ENCODE measurements around the gene ACVRL1.

The ACVRL1 gene

DNA sequence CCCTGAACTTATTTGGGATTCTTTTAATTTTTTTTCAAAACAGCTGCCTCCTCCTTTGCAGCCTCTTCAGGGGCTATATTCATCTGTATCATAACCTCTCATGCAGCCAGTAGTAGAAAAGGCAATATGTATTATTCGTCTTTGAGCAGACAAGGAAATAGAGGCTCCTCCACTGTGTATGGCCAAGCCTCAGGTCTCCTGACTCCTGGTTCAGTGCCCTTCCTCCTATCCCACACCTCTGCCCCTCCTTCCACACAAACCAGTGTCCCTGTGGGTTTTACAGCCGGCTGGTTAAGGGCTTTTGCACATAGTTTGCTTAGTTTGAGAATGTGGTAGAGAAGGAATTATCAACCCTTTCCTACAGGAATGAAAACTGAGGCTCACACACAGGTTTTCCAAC, 8.8 kb upstream of the ACVRL1 start:
- no peak for DNase-seq (ENCODE audit: low read depth in 2 of 2)

DNA sequence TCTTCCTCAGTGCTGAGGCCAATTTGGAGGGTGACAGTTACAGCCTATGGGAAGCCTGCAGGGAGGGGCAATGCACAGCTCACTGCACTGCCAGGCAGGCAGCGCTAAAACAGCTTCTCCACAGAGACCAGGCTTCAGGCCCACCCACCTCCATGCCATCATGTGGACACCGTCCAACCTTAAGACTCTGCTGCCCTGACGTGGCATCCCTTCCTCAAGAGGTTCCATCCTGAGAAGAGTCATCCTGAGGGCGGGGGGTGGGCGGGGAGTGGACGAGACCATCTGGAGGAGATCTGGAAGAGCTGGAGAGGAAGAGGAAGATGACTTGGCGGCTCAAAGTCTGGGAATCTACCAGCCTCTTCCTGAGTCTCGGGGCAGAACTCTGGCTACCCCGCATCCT, 8.4 kb upstream of the ACVRL1 start:
- no peak for DNase-seq (ENCODE audit: low read depth in 2 of 2)

GRCh38 chr12:51900323-51900889, 6.9 kb upstream of the ACVRL1 start:
- no peak for DNase-seq (ENCODE audit: low read depth in 2 of 2)

DNA sequence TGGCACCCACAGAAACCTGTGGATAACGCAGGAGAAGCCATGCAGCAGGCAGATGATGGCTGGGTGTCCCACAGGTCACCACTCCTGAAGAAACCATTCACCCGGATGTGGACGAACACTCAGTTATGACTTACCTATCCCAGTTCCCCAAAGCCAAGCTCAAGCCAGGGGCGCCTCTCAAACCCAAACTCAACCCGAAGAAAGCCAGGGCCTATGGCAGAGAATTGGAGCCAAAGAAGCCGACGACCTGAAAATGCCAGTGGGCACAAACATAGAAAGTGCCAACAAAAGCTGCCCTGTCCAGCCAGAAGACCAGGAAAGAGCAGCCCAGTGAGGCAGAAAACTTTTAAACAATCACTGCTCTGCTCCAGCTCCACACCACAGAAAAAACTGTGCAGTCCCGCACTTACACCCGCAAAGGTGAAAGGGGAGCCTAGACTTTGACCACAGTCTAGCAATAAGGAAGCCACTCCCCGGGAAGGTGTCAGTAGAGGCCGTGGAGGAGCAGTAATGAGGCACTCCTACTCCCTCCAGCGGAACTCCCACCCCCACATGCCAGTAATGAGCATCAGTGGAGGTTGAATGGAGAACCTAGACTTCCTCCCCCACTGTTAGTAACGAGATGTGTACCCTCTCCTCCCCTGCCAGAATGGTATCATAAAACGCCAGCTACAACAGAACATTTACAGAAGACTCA, 6.0 kb upstream of the ACVRL1 start:
- no peak for DNase-seq (ENCODE audit: low read depth in 2 of 2)

GRCh38 chr12:51901881-51902280, 5.4 kb upstream of the ACVRL1 start:
- DNase-seq (ENCODE audit: low read depth in 2 of 2) = no peak

GRCh38 chr12:51904951-51905470, 2.3 kb upstream of the ACVRL1 start:
- DNase-seq (ENCODE audit: low read depth in 2 of 2) = no peak

GRCh38 chr12:51905471-51906429, 1.6 kb upstream of the ACVRL1 start:
- DNase-seq (ENCODE audit: low read depth in 2 of 2) = no peak

GRCh38 chr12:51906430-51907082, 748 bp upstream of the ACVRL1 start:
- DNase-seq (ENCODE audit: low read depth in 2 of 2) = no peak

- DNase-seq (ENCODE audit: low read depth in 2 of 2) = no peak
Measured at GRCh38 chr12:51907856-51908425, 637 bp downstream of the ACVRL1 start.

- no peak for DNase-seq (ENCODE audit: low read depth in 2 of 2)
Measured at GRCh38 chr12:51908876-51909592, 1.7 kb downstream of the ACVRL1 start.

DNA sequence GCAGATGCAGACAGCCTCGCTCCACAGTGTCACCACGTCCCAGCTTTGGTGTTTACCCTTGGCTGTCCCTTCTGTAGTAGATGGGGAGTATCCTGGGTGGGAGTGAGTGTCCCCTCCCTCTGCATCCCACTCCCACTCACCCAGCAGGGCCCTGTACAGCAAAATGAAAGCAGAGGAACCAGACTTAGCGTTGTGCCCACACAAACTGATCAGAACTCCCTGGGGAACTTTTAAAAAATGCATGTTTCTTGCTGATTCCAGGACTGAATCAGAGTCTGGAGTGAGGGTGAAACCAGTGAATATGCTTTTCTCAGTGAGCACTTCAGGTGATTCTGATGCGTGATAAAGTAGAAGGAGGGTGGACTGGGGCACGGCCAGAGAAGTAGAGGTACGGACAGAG, 2.9 kb downstream of the ACVRL1 start:
- DNase-seq (ENCODE audit: low read depth in 2 of 2) = no peak

DNA sequence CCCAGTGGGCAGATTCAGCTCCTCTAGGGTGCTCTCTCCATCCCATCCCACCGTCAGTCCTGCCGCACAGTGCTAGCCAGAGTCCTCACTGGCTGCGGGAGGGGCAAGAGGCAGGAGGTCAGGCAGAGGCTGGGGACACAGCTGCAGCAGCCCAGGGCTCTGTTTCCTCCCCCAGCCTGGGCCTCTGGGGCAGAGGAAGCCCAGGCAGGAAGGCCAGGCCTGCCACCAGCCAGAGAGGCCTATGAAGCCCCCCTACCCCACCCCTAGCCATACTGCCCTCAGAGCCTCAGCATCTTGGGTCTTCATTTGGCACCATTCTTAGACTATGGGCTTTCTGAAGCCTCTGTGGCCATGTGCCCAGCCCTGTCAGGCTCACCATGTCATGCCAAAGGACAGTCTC, 3.4 kb downstream of the ACVRL1 start:
- DNase-seq (ENCODE audit: low read depth in 2 of 2) = no peak

DNA sequence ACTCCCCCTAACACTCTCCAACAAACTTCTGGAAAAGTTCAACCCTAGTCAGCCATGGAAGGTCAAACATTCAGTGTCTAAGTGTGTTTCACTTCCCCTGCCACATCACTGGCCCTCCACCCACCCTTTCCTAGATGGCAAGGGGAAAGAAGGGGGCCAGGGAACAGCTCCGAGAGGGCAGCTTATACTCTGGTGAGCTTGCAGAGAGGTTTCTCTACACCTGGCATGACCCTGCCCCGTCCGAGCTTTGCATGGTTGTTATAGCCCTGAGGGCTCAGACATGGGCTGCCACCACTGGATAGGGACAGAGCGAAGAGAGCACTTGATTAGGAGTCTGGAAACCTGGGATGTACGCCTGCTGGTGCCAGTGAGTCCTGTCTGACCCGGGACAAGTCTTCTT, 4.0 kb downstream of the ACVRL1 start:
- no peak for DNase-seq (ENCODE audit: low read depth in 2 of 2)

DNA sequence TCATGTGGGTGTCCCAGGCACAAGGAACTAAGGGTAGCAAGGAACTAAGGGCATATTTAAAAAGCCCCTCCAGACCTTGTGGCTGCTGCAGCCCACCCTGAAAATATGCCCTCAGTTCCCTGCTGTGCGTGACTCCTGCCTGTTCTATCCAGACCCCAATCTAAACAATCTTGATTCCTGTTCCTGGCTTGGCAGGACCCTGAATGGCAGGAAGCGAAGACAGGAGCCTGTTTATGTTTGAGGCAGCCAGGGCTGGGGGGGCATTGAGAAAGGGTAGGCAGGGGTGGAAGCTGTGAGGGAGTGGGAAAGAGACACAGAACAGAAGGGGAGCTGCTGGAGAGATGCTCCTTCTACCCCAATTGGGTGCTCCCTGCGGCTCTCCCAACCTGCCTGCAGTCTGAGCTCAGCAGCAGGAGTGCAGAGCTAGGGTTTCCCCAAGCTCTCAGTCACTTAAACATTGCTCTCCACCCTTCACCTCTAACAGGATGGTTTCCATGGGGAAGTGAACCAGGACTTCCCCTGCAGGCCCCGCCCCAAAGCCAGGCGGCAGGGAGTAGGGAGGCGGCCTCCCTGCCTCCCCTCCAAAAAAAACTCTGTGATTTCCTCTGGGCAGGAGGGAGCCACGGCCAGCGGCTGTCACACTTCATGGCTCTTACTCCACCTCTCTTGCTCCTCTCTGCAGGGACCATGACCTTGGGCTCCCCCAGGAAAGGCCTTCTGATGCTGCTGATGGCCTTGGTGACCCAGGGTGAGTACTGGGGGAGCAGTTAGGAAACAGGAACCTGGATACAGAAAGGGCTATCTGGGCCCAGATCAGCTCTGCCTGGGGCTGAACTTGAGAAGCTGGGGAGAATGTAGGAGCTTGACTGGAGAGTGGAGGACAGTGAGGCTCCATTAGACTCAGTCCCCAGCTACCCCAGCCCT, 4.7 kb downstream of the ACVRL1 start:
- no peak for DNase-seq (ENCODE audit: low read depth in 2 of 2)

DNA sequence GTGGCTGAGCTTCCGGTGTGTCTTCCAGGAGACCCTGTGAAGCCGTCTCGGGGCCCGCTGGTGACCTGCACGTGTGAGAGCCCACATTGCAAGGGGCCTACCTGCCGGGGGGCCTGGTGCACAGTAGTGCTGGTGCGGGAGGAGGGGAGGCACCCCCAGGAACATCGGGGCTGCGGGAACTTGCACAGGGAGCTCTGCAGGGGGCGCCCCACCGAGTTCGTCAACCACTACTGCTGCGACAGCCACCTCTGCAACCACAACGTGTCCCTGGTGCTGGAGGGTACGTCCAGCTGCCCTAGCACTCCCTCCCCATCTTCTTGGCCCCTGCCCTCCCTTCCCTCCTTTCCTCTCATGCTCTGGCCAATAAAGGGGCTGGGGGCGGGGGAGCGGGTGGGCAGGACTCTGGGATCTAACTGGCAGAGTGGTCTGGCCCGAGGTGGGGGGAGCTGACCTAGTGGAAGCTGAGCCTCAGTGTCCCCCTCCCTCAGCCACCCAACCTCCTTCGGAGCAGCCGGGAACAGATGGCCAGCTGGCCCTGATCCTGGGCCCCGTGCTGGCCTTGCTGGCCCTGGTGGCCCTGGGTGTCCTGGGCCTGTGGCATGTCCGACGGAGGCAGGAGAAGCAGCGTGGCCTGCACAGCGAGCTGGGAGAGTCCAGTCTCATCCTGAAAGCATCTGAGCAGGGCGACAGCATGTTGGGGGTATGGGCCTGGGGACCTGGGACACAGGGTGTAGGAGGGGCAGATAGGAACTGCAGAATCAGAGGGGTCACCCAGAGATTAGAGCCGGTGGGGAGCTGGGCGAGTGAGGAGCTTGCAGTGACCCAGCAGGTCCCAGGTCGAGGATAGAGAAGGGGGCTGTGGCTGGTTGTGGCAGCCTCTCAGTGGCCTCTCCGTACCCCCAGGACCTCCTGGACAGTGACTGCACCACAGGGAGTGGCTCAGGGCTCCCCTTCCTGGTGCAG, 6.0 kb downstream of the ACVRL1 start:
- no peak for DNase-seq (ENCODE audit: low read depth in 2 of 2)

- DNase-seq (ENCODE audit: low read depth in 2 of 2) = no peak
Measured at GRCh38 chr12:51914034-51914923, 7.0 kb downstream of the ACVRL1 start.

GRCh38 chr12:51915003-51915625, 7.8 kb downstream of the ACVRL1 start:
- no peak for DNase-seq (ENCODE audit: low read depth in 2 of 2)

Measured in stimulated activated CD4-positive, alpha-beta T cell treated with anti-CD3 and anti-CD28 coated beads, Interleukin-1b, Interleukin-23, amount 100 ng/mL, for 4 hours (primary cell).